Large intestine (tissue), 12 donors: ENCODE data around the gene TUFM. TPM values are rescaled to one million over a fixed set of nuclear protein-coding genes. Genes with fewer than 3 reads are reported as not detected.
"Not testable (repeated sequence)": the region's sequence is repeated elsewhere in the genome, so short reads cannot be mapped to it uniquely, and the experiment has no call there.

Experiments used
- DNase-seq, 2 donors: peaks; one replicate each; pipeline versions ENCODE4 v3.0.0 to v3.0.0-alpha.2; 2013
- H3K27ac ChIP-seq: one replicate; pipeline ENCODE4 v1.5.1; 2013; ENCODE audit warnings: low read length
- H3K27me3 ChIP-seq: 2 replicates; pipeline ENCODE4 v1.6.1; 2013; ENCODE audit warnings: low read length; ENCODE audit not compliant: control insufficient read depth, insufficient read depth
- H3K36me3 ChIP-seq: 2 replicates; pipeline ENCODE4 v1.6.1; 2013; ENCODE audit warnings: low read length; ENCODE audit not compliant: control insufficient read depth, insufficient read depth
- H3K4me1 ChIP-seq: one replicate; pipeline ENCODE4 v1.6.1; 2013; ENCODE audit warnings: low read length; ENCODE audit not compliant: control insufficient read depth, insufficient read depth
- H3K4me3 ChIP-seq: one replicate; pipeline ENCODE4 v1.5.1; 2013; ENCODE audit warnings: low read length
- H3K9me3 ChIP-seq: one replicate; pipeline ENCODE4 v1.6.1; 2013; ENCODE audit warnings: mild to moderate bottlenecking, low read depth, low read length, moderate library complexity; ENCODE audit not compliant: control insufficient read depth
- WGBS: methylation state at CpG from one replicate; pipeline ENCODE4 v1.1.5; 2013; ENCODE audit warnings: low lambda C conversion rate; ENCODE audit not compliant: insufficient coverage; 5-methylcytosine and 5-hydroxymethylcytosine counted together
- long read RNA-seq, 11 donors: transcript quantifications; one replicate each; lab custom pipeline, GENCODE V29; 2026
- polyA plus RNA-seq: library from polyadenylated mRNA; unstranded; fragments of 120-200 nt; gene quantifications from one replicate; pipeline ENCODE4 v1.2.1, GENCODE V29; 2013

TUFM gene
- polyA plus RNA-seq = 157 TPM
- long read RNA-seq, donor 1, transcript TUFM-201 (10 exons, 2,071 nt) = major isoform, 56 of 59 reads
- long read RNA-seq, donor 1, partial matches to known transcripts = 0 of 59 reads
- long read RNA-seq, donor 1, other reads (novel, unspliced or antisense) = 0 of 59 reads
- long read RNA-seq, donor 2, transcript TUFM-201 (10 exons, 2,071 nt) = major isoform, 91 of 128 reads
- long read RNA-seq, donor 2, transcript TUFM-204 (3 exons, 814 nt) = minor isoform, 5 of 128 reads
- long read RNA-seq, donor 2, partial matches to known transcripts = 27 of 128 reads
- long read RNA-seq, donor 2, other reads (novel, unspliced or antisense) = 5 of 128 reads
- long read RNA-seq, donor 3 = 0 reads
- long read RNA-seq, donor 4, transcript TUFM-201 (10 exons, 2,071 nt) = major isoform, 5 of 6 reads
- long read RNA-seq, donor 4, partial matches to known transcripts = 0 of 6 reads
- long read RNA-seq, donor 4, other reads (novel, unspliced or antisense) = 0 of 6 reads
- long read RNA-seq, donor 5, transcript TUFM-201 (10 exons, 2,071 nt) = major isoform, 48 of 67 reads
- long read RNA-seq, donor 5, transcript TUFM-204 (3 exons, 814 nt) = minor isoform, 5 of 67 reads
- long read RNA-seq, donor 5, partial matches to known transcripts = 14 of 67 reads
- long read RNA-seq, donor 5, other reads (novel, unspliced or antisense) = 0 of 67 reads
- long read RNA-seq, donor 6, transcript TUFM-201 (10 exons, 2,071 nt) = major isoform, 65 of 89 reads
- long read RNA-seq, donor 6, transcript TUFM-204 (3 exons, 814 nt) = minor isoform, 11 of 89 reads
- long read RNA-seq, donor 6, partial matches to known transcripts = 13 of 89 reads
- long read RNA-seq, donor 6, other reads (novel, unspliced or antisense) = 0 of 89 reads
- long read RNA-seq, donor 7, transcript TUFM-201 (10 exons, 2,071 nt) = major isoform, 35 of 39 reads
- long read RNA-seq, donor 7, partial matches to known transcripts = 0 of 39 reads
- long read RNA-seq, donor 7, other reads (novel, unspliced or antisense) = 0 of 39 reads
- long read RNA-seq, donor 8, transcript TUFM-201 (10 exons, 2,071 nt) = major isoform, 103 of 206 reads
- long read RNA-seq, donor 8, partial matches to known transcripts = 102 of 206 reads
- long read RNA-seq, donor 8, other reads (novel, unspliced or antisense) = 0 of 206 reads
- long read RNA-seq, donor 9, transcript TUFM-201 (10 exons, 2,071 nt) = major isoform, 68 of 74 reads
- long read RNA-seq, donor 9, transcript TUFM-204 (3 exons, 814 nt) = minor isoform, 6 of 74 reads
- long read RNA-seq, donor 9, partial matches to known transcripts = 0 of 74 reads
- long read RNA-seq, donor 9, other reads (novel, unspliced or antisense) = 0 of 74 reads
- long read RNA-seq, donor 10, transcript TUFM-204 (3 exons, 814 nt) = minor isoform, 11 of 113 reads
- long read RNA-seq, donor 10, transcript TUFM-201 (10 exons, 2,071 nt) = major isoform, 102 of 113 reads
- long read RNA-seq, donor 10, partial matches to known transcripts = 0 of 113 reads
- long read RNA-seq, donor 10, other reads (novel, unspliced or antisense) = 0 of 113 reads
- long read RNA-seq, donor 11, transcript TUFM-201 (10 exons, 2,071 nt) = major isoform, 54 of 58 reads
- long read RNA-seq, donor 11, partial matches to known transcripts = 0 of 58 reads
- long read RNA-seq, donor 11, other reads (novel, unspliced or antisense) = 0 of 58 reads

DNA sequence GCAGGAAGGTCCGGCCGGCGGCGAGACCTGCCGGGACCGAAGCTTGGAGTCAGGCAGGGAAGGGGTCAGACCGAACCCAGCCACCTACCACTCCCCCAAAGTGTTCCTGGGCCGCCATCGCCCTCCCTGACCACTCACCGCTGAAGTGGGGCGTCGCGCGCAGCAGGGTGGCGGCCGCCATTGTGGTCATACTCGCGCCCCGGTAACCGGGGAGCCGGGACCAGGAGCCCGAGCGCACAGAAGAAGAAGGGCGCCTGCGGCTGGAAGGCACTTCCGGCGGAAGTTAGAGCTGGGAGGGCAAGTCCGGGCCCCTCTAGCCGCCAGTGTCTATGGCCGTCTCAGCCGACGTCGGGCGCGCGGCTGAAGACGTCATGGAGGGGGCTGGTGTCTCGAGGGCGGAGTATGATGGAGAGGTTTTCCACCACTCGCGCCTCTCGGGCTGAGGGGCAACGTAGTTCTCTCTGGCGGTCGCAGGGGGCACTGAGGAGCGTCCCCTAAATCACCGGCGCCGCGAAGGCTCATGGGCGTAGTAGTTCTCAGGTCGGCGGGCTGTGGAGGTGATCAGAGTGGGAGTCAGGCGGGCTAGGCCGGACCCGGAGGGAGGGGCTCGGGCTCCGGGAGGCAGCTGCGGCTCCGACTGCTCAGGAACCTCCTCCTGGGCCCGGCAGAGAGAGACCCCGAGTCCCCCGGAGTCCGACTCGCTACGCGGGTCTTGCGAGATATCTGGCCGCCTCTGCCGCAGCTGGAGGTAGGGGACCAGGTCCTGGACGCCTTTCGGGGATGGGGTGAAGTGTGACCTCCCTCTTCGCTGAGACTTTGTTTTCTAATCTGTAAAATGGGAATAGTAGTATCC is at the start of gene TUFM:
TSS of gene TUFM (minus strand) at position 269 of the 853 bp plus-strand sequence. CDS start at position 190, 79 bp downstream.
- peak within 1 kb of the TSS; percentile 84 for H3K4me3 ChIP-seq
- DNase-seq = peak; percentile 98 to 99
- no CpG with 5 or more reads among the region's 73 CpGs for WGBS
- no peaks in the 10 kb centered on the region for H3K27me3 ChIP-seq
- peak within 1 kb of the TSS; percentile 68 for H3K27ac ChIP-seq
- peaks cover 34% of the 10 kb centered on the region for H3K36me3 ChIP-seq
- H3K4me1 ChIP-seq = peaks cover 17% of the 10 kb centered on the region
- H3K9me3 ChIP-seq = no peaks in the 10 kb centered on the region

DNA sequence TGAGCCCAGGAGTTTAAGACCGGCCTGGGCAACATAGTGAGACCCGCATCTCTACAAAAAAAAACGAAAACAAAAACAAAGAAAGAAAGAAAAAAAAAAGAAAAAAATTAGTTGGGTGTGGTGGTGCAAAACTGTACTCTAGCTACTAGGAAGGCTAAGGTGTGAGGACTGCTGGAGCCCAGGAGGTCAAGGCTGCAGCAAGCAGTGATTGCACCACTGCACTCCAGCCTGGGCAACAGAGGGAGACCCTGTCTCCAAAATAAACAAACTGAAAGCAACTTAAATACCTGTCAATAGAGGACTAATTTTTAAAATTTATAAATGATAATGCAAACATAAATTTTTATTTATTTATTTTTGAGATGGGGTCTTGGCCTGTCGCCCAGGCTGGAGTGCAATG is 49.5 kb upstream of the TUFM start:
- Histone ChIP-seq H3K36me3 (peaks cover 10% of the 10 kb centered on the region), H3K27me3 (no peaks in the 10 kb centered on the region), H3K27ac (no peak overlapping the region), H3K4me1 (no peaks in the 10 kb centered on the region), H3K9me3 (no peaks in the 10 kb centered on the region), H3K4me3 (no peak overlapping the region)
- no peak for DNase-seq
- WGBS = 80% methylated on average over 1 of the region's 4 CpGs

DNA sequence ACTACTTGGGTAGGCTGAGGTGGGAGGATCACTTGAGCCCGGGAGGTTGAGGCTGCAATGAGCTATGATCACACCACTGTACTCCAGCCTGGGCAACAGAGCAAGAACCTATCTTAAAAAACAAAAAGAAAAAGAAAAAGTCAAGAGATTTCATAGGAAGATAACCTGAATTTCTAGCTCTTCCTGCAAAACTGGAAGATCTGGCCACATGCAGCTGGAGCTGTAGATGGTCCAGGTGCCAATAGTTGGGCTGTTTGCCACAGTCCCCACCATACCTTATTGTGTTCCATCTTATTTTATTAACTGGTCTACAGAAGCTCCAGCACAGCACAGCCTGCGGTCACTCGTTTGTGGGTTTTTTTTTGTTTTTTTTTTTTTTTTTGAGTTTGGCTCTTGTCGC is 47.1 kb upstream of the TUFM start:
- DNase-seq = no peak
- no peak overlapping the region for H3K4me3 ChIP-seq
- H3K4me1 ChIP-seq = no peaks in the 10 kb centered on the region
- H3K27ac ChIP-seq = no peak overlapping the region
- H3K36me3 ChIP-seq = peaks cover 7% of the 10 kb centered on the region
- H3K9me3 ChIP-seq = no peaks in the 10 kb centered on the region
- 100% methylated on average over 1 of the region's 4 CpGs for WGBS
- H3K27me3 ChIP-seq = no peaks in the 10 kb centered on the region

DNA sequence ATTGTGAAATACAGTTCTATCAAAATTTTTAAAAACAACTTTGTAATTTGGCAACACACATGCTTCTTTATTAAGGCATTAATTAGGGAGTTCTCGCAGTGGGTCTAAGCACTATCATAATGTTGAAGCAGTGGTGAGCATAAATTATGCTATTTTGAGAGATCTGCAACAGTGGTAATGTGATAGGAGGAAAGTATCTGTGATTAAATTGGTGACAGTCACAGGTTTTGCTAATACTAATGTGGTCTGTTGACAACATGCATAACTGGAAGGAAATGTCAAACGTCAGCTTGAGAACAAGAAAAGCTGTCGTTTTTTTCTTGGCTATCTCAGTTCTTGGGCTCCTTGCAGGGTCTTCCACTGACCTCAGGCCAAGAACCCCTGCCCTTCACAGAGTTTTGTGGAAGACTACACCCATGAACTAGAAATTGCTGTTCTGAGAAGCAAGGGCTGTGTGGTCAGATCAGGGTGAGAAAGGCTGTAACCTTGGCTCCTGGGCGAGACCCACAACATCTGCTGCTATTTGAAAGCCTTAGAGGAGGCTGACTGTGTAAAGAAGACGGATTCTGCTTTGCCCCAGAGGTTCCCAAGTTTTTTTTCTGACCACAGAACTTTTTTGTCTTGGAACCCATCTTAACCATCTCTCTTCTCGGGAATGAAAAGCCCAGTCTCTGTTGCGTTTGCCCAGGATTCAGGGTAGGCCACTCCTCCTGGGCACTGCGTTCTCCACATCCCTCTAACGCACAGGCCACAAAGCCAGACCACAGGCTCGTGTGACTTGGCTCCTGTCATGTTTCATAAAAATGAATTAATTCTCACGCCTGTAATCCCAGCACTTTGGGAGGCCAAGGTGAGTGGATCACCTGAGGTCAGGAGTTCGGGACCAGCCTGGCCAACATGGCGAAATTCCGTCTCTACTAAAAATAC is 46.1 kb upstream of the TUFM start:
- Histone ChIP-seq H3K27ac (no peak overlapping the region), H3K4me1 (no peaks in the 10 kb centered on the region), H3K4me3 (no peak overlapping the region), H3K27me3 (no peaks in the 10 kb centered on the region), H3K36me3 (peaks cover 5% of the 10 kb centered on the region), H3K9me3 (no peaks in the 10 kb centered on the region)
- no peak for DNase-seq
- whole genome bisulfite sequencing = 100% methylated on average over 1 of the region's 14 CpGs

DNA sequence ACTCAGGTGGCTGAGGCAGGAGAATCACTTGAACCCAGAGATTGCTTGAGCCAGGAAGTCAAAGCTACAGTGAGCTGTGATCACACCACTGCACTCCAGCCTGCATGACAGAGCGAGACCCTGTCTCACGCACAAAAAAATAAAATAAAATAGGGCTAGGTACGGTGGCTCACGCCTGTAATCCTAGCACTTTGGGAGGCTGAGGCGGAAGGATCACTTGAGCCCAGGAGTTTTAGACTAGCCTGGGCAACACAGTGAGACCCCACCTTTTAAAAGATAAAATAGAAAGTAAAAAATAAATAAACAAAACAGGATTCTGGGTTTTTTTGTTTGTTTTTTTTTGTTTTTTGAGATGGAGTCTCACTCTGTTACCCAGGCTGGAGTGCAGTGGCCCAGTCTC is 44.2 kb upstream of the TUFM start:
- not testable (repeated sequence) for H3K27me3 ChIP-seq, DNase-seq, H3K27ac ChIP-seq, H3K36me3 ChIP-seq, H3K4me3 ChIP-seq, H3K9me3 ChIP-seq, H3K4me1 ChIP-seq
- 100% methylated on average over 3 of the region's 5 CpGs for WGBS

DNA sequence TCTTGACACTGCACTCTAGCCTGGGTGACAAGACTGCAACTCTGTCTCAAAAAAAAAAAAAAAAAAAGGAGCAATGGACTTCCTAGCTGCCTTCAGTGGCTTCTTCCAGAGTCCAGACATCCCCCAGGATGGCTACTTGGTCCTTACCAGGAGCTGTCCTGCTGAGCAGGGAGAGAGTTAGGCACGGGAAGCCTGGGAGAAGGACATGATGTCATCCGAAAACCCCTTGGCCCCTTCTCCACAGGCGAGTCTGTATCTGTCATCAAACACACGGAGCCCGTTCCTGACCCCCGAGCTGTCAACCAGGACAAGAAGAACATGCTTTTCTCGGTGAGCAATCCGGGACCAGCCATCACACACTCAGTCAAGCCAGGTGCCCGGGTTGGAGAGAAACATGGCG is 40.8 kb upstream of the TUFM start:
- no peak overlapping the region for H3K27ac ChIP-seq
- H3K36me3 ChIP-seq = no peaks in the 10 kb centered on the region
- no peaks in the 10 kb centered on the region for H3K27me3 ChIP-seq
- no CpG with 5 or more reads among the region's 10 CpGs for WGBS
- no peaks in the 10 kb centered on the region for H3K9me3 ChIP-seq
- DNase-seq = no peak
- no peak overlapping the region for H3K4me3 ChIP-seq
- H3K4me1 ChIP-seq = no peaks in the 10 kb centered on the region

DNA sequence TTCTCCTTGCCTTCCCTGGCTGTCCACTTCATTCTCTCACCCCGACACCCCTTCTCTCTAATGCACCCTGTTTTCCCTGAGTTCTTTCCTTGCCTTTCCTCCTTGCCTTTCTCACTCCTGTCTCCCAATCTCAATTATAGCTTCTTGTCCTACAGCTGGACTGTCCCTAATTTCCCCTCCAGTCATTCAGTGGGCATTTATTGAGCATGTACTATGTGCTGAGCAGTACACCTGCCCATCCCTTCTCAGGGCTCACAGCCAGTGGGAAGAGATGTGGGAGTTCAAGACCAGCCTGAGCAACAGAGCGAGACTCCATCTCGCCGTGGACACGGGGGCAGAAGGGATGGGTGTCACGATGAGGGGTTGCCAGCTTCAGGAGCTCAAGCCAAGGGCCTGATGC is 37.9 kb upstream of the TUFM start:
- 100% methylated on average over 1 of the region's 6 CpGs for WGBS
- no peaks in the 10 kb centered on the region for H3K36me3 ChIP-seq
- H3K27ac ChIP-seq = no peak overlapping the region
- peaks cover 3% of the 10 kb centered on the region for H3K9me3 ChIP-seq
- no peak for DNase-seq
- H3K4me3 ChIP-seq = no peak overlapping the region
- peaks cover 9% of the 10 kb centered on the region for H3K4me1 ChIP-seq
- peaks cover 11% of the 10 kb centered on the region for H3K27me3 ChIP-seq

DNA sequence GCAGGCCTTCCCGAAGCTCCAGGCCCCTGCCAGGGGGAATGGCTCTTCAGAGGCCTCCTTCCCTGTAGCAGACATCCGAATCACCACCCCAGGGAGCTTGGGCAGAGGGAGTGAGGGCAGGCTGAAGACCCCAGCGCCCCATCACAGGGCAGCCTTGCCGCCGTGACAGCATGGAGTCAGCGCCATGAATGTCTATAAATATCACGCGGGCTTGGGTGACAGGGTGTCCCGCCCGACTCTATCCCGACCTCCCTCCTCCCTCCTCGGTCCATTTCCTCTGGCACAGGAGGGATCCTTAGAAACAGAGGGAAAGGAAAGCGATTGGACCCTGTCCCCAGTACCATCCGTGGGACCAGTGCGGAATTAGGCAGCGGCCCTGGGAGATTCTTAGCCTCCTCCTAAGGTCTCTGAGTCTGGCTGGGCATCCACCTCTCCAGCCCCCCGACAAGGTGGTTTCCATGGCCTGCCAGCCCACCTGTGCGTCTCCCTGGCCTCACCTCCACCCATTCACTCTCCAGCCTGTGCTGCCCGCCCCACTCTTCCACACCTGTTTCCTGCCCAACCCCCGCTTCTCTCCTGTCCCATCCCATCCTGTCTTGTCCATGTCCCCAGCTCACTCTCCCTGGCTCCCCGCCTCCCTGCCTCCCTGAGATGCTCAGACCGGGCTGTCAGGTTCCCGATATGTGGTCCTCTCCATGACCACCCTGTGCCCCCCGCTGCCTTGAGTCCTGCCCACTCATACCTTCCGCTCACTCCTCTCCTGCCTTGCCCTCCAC is 37.3 kb upstream of the TUFM start:
- Histone ChIP-seq H3K27ac (no peak overlapping the region), H3K4me3 (no peak overlapping the region), H3K4me1 (peaks cover 9% of the 10 kb centered on the region), H3K27me3 (peaks cover 16% of the 10 kb centered on the region), H3K9me3 (peaks cover 3% of the 10 kb centered on the region), H3K36me3 (no peaks in the 10 kb centered on the region)
- DNase-seq = no peak
- 81% methylated on average over 2 of the region's 25 CpGs for WGBS
